WTC11 (cell line): ENCODE measurements around the gene STAC2.

Experiments used
- CREB1 ChIP-seq: sonication (generic); formaldehyde crosslinking; IDR thresholded peaks from 2 replicates; pipeline ENCODE4 v1.8.0; 2023; ENCODE audit warnings: mild to moderate bottlenecking, missing genetic modification reagents
- E2F1 ChIP-seq: sonication (generic); formaldehyde crosslinking; IDR thresholded peaks from 2 replicates; pipeline ENCODE4 v1.8.0; 2022; ENCODE audit warnings: mild to moderate bottlenecking, missing genetic modification reagents
- FOXP1 ChIP-seq: sonication (generic); formaldehyde crosslinking; IDR thresholded peaks from 2 replicates; pipeline ENCODE4 v1.8.0; 2022; ENCODE audit warnings: missing genetic modification reagents, mild to moderate bottlenecking, moderate library complexity, borderline replicate concordance
- IRF2 ChIP-seq: sonication (generic); formaldehyde crosslinking; IDR thresholded peaks from 2 replicates; pipeline ENCODE4 v1.8.0; 2022; ENCODE audit warnings: low read depth, missing genetic modification reagents, borderline replicate concordance
- NR3C1 ChIP-seq: sonication (generic); formaldehyde crosslinking; conservative IDR thresholded peaks from 2 replicates; pipeline ENCODE4 v1.8.1; 2023; ENCODE audit warnings: low read depth, mild to moderate bottlenecking, missing genetic modification reagents
- SMAD3 ChIP-seq: sonication (generic); formaldehyde crosslinking; IDR thresholded peaks from 2 replicates; pipeline ENCODE4 v1.8.0; 2022; ENCODE audit warnings: missing genetic modification reagents, mild to moderate bottlenecking, borderline replicate concordance
- SP1 ChIP-seq: sonication (generic); formaldehyde crosslinking; conservative IDR thresholded peaks from 2 replicates; pipeline ENCODE4 v1.8.1; 2022; ENCODE audit warnings: missing genetic modification reagents
- TP53 ChIP-seq: sonication (generic); formaldehyde crosslinking; IDR thresholded peaks from 2 replicates; pipeline ENCODE4 v1.8.1; 2023; ENCODE audit warnings: mild to moderate bottlenecking, missing genetic modification reagents
- ZNF138 ChIP-seq: sonication (generic); formaldehyde crosslinking; conservative IDR thresholded peaks from 2 replicates; pipeline ENCODE4 v1.8.1; 2022; ENCODE audit warnings: mild to moderate bottlenecking, moderate library complexity, missing genetic modification reagents
- TF ChIP-seq, protein P1 (sequence below): fragments of 200-600 bp; IDR thresholded peaks from 2 replicates; pipeline ENCODE4 v1.8.0; 2022; ENCODE audit warnings: antibody characterized with exemption
- TF ChIP-seq, protein P2 (sequence below): sonication (generic); formaldehyde crosslinking; IDR thresholded peaks from 2 replicates; pipeline ENCODE4 v1.8.1; 2023; ENCODE audit warnings: mild to moderate bottlenecking, missing genetic modification reagents, moderate library complexity

GRCh38 chr17:39165178-39165840, 60.4 kb downstream of the STAC2 start:
- TF ChIP-seq, protein P1, sequence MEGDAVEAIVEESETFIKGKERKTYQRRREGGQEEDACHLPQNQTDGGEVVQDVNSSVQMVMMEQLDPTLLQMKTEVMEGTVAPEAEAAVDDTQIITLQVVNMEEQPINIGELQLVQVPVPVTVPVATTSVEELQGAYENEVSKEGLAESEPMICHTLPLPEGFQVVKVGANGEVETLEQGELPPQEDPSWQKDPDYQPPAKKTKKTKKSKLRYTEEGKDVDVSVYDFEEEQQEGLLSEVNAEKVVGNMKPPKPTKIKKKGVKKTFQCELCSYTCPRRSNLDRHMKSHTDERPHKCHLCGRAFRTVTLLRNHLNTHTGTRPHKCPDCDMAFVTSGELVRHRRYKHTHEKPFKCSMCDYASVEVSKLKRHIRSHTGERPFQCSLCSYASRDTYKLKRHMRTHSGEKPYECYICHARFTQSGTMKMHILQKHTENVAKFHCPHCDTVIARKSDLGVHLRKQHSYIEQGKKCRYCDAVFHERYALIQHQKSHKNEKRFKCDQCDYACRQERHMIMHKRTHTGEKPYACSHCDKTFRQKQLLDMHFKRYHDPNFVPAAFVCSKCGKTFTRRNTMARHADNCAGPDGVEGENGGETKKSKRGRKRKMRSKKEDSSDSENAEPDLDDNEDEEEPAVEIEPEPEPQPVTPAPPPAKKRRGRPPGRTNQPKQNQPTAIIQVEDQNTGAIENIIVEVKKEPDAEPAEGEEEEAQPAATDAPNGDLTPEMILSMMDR, result no peak
- TF ChIP-seq SP1 (CRISPR knock-in tag) (no peak), SMAD3 (CRISPR knock-in tag) (no peak), NR3C1 (CRISPR knock-in tag) (no peak), E2F1 (CRISPR knock-in tag) (no peak), TP53 (CRISPR knock-in tag) (no peak; the same call in 1 of the 2 replicates), IRF2 (CRISPR knock-in tag) (no peak), FOXP1 (no peak; the same call in 1 of the 2 replicates), CREB1 (CRISPR knock-in tag) (no peak), ZNF138 (no peak; the same call in 1 of the 2 replicates)
- TF ChIP-seq, protein P2, sequence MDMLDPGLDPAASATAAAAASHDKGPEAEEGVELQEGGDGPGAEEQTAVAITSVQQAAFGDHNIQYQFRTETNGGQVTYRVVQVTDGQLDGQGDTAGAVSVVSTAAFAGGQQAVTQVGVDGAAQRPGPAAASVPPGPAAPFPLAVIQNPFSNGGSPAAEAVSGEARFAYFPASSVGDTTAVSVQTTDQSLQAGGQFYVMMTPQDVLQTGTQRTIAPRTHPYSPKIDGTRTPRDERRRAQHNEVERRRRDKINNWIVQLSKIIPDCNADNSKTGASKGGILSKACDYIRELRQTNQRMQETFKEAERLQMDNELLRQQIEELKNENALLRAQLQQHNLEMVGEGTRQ (CRISPR knock-in tag), result no peak
